A549 (cell line): ENCODE measurements around the gene TNS2.

ENCODE experiments used
- CTCF ChIP-seq: fragments of >200 bp; sonication (Bioruptor Twin); formaldehyde crosslinking; IDR thresholded peaks from 3 replicates; pipeline ENCODE4 v1.5.1; 2016
- EP300 ChIP-seq, 2 experiments: fragments of >200 bp; sonication (Bioruptor Twin); formaldehyde crosslinking; IDR thresholded peaks; 2 replicates in 1 of 2; 3 replicates in 1 of 2; pipeline ENCODE4 v1.6.1; 2016 to 2017
- HOXA7 ChIP-seq: fragments of 250-450 bp; sonication (Bioruptor Pico); IDR thresholded peaks from 2 replicates; pipeline ENCODE4 v1.5.0; 2020; ENCODE audit warnings: mild to moderate bottlenecking, moderate library complexity
- REST ChIP-seq: fragments of 200-600 bp; sonication (generic); IDR thresholded peaks from 2 replicates; pipeline ENCODE4 v1.6.1; 2016; ENCODE audit warnings: antibody characterized with exemption, mild to moderate bottlenecking, moderate library complexity
- USF2 ChIP-seq: fragments of 450-650 bp; IDR thresholded peaks from 2 replicates; pipeline ENCODE4 v1.6.1; 2014; ENCODE audit warnings: antibody characterized with exemption

- TF ChIP-seq CTCF (no peak), EP300 (IDR thresholded peaks at IDR 0.05) (no peak), HOXA7 (no peak), USF2 (no peak), REST (no peak)
These were observed 15.0 kb downstream of the TNS2 start for GRCh38 chr12:53064613-53065436.
